Measurements from ENCODE around the gene CLDN6. TPM values are rescaled to one million over a fixed set of nuclear protein-coding genes. Genes with fewer than 3 reads are reported as not detected.
A peak's percentile ranks its signal among the peaks of the same experiment; 100 is the strongest.

The CLDN6 gene
- total and polyA plus RNA-seq, 2 of the 13 experiments (the other 11 are each of a cell fraction or from before 2014, with no cell fraction given) = 5.9 to 7.6 TPM

GRCh38 chr16:3065069-3065741, 47.2 kb upstream of the CLDN6 start, which contains the start of gene IL32 (continued):
- peak; percentile 39; the same call in 1 of the 2 replicates for TF ChIP-seq ZNF281 (CRISPR knock-in tag; IDR thresholded peaks at IDR 0.05; ENCODE audit: borderline replicate concordance)
- TF ChIP-seq ZNF383 (CRISPR knock-in tag; IDR thresholded peaks at IDR 0.05; ENCODE audit: borderline replicate concordance) = no peak
- TF ChIP-seq ATRX (CRISPR knock-in tag; IDR thresholded peaks at IDR 0.05; ENCODE audit: borderline replicate concordance) = no peak
- TF ChIP-seq, protein P1, sequence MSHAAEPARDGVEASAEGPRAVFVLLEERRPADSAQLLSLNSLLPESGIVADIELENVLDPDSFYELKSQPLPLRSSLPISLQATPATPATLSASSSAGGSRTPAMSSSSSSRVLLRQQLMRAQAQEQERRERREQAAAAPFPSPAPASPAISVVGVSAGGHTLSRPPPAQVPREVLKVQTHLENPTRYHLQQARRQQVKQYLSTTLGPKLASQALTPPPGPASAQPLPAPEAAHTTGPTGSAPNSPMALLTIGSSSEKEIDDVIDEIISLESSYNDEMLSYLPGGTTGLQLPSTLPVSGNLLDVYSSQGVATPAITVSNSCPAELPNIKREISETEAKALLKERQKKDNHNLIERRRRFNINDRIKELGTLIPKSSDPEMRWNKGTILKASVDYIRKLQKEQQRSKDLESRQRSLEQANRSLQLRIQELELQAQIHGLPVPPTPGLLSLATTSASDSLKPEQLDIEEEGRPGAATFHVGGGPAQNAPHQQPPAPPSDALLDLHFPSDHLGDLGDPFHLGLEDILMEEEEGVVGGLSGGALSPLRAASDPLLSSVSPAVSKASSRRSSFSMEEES (CRISPR knock-in tag; IDR thresholded peaks at IDR 0.05) = no peak; the same call in none of the 2 replicates
- TF ChIP-seq MBD4 (IDR thresholded peaks at IDR 0.05; ENCODE audit: borderline replicate concordance, low read length) = no peak
- peak; percentile 44 for TF ChIP-seq RARA (CRISPR knock-in tag; IDR thresholded peaks at IDR 0.05)
- TF ChIP-seq AKAP8 (CRISPR knock-in tag; IDR thresholded peaks at IDR 0.05) = no peak; the same call in 1 of the 2 replicates
- TF ChIP-seq SIN3B (IDR thresholded peaks at IDR 0.05; ENCODE audit: low read length) = no peak
- TF ChIP-seq ZNF562 (CRISPR knock-in tag; IDR thresholded peaks at IDR 0.05; ENCODE audit: borderline replicate concordance) = no peak
- TF ChIP-seq, protein P2, sequence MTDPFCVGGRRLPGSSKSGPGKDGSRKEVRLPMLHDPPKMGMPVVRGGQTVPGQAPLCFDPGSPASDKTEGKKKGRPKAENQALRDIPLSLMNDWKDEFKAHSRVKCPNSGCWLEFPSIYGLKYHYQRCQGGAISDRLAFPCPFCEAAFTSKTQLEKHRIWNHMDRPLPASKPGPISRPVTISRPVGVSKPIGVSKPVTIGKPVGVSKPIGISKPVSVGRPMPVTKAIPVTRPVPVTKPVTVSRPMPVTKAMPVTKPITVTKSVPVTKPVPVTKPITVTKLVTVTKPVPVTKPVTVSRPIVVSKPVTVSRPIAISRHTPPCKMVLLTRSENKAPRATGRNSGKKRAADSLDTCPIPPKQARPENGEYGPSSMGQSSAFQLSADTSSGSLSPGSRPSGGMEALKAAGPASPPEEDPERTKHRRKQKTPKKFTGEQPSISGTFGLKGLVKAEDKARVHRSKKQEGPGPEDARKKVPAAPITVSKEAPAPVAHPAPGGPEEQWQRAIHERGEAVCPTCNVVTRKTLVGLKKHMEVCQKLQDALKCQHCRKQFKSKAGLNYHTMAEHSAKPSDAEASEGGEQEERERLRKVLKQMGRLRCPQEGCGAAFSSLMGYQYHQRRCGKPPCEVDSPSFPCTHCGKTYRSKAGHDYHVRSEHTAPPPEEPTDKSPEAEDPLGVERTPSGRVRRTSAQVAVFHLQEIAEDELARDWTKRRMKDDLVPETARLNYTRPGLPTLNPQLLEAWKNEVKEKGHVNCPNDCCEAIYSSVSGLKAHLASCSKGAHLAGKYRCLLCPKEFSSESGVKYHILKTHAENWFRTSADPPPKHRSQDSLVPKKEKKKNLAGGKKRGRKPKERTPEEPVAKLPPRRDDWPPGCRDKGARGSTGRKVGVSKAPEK (CRISPR knock-in tag; IDR thresholded peaks at IDR 0.05; ENCODE audit: borderline replicate concordance) = 0 out of 2 replicates have a peak, but pooled peaks have one; percentile 32
- no peak for TF ChIP-seq SP1 (IDR thresholded peaks at IDR 0.05)
- no peak for TF ChIP-seq SP1 (CRISPR knock-in tag; IDR thresholded peaks at IDR 0.05)
- no peak for TF ChIP-seq ZNF34 (CRISPR knock-in tag; IDR thresholded peaks at IDR 0.05; ENCODE audit: borderline replicate concordance)
- TF ChIP-seq FOXO1 (CRISPR knock-in tag; IDR thresholded peaks at IDR 0.05) = no peak; the same call in 1 of the 2 replicates
- TF ChIP-seq TBP (CRISPR knock-in tag; IDR thresholded peaks at IDR 0.05) = no peak
- TF ChIP-seq GABPA (IDR thresholded peaks at IDR 0.05; ENCODE audit: low read depth, low read length) = no peak
- peak; percentile 51 for TF ChIP-seq GABPA (CRISPR knock-in tag; IDR thresholded peaks at IDR 0.05; ENCODE audit: low read depth)
- no peak for TF ChIP-seq FLYWCH1 (CRISPR knock-in tag; IDR thresholded peaks at IDR 0.05)
- TF ChIP-seq KDM5B (CRISPR knock-in tag; IDR thresholded peaks at IDR 0.05; ENCODE audit: borderline replicate concordance) = no peak
- TF ChIP-seq FOXK2 (IDR thresholded peaks at IDR 0.05) = no peak
- no peak for TF ChIP-seq YY1 (IDR thresholded peaks at IDR 0.05; ENCODE audit: insufficient read depth, insufficient replicate concordance, low read depth, low read length)
- TF ChIP-seq RORA (CRISPR knock-in tag; IDR thresholded peaks at IDR 0.05) = no peak
